Hematopoietic multipotent progenitor cell (in vitro differentiated cells): ENCODE measurements around the gene RTCB. TPM values are rescaled to one million over a fixed set of nuclear protein-coding genes. Genes with fewer than 3 reads are reported as not detected.

Experiments used
- DNase-seq, 3 donors: peaks; one replicate each; pipeline ENCODE4 v3.0.0-alpha.2; 2011 to 2015; ENCODE audit warnings: low read depth in 2 of 3, low spot score in 2 of 3
- small RNA-seq: library from RNA; depleted of rRNA; stranded (forward); fragments of <200 nt; gene quantifications from one replicate; pipeline ENCODE3, GENCODE V24; 2012
- total RNA-seq: library from RNA; depleted of rRNA; stranded (reverse); fragments of >200 nt; gene quantifications from one replicate; pipeline ENCODE4 v1.2.3, GENCODE V29; 2012

Gene RTCB
- total RNA-seq, 1 donor: 77.0 TPM

DNA sequence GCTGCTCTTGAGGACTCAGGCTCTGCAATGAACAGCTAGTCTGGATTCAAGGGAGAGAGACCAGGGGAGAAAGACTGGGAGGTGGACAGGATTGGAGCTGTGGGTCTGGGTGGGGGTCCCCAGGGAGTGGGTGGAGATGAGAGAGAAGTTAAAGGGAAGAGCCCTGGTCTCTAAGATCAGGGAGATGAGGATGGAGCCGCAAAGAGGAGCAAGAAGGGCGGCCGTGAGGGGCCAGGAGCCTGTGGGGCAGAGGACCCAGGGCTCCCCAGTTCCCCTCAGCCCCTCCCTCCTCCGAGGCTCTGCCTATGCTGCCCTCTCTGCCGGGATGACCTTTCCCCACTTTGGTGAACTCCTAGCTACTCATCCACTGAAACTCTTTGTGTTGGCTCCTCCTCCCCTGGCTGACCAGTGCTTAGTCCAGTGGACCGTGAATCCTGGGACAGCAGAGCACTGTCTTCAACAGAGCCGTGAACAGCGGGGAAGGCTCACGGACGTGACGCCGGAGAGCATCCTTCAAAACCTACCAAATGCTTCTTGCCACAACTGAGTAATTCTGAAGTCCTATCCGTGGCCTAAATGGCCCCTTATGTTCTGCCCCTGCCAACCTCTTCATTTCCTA is 70.8 kb downstream of the RTCB start:
- DNase-seq: no peak

GRCh38 chr22:32340411-32340810 is 71.6 kb downstream of the RTCB start:
- no peak for DNase-seq

DNA sequence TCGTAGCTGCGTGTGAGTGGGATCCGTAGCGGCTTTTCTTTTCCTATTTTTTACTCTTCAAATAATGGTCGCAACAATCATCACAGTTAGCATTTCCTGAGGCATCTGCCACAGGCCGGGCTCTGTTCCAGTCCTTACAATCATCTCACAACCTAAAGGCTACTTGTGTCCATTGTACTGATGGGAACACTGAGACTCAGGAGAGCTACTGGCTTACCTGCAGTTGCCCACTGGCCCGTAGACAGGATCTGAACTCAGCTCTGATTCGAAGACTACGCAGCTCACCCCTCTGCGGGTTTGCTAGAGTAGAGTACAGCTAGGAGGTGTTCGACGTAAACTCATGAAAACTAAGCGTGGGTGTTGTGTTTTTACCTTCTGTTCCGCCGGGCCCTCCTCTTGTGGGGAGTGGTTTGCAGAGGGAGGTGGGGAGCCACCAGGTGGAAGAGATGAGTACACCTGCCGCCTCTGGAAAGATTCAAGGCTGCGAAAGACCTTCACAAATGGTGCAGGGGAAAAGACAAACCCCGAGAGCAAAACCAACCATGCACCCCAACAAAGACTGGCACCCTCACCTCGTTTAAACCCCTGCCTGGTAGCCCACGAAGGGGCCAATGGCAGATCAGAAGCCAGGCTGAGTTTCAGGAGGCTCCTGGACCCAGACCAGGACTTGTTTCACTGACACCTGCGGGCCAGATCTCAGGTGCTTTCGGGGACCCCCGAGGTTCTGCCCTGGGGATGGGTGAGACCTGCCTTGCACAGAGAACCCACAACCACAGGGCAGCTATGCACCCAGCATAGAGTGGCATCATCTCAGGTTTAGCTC is 72.6 kb downstream of the RTCB start:
- no peak for DNase-seq

DNA sequence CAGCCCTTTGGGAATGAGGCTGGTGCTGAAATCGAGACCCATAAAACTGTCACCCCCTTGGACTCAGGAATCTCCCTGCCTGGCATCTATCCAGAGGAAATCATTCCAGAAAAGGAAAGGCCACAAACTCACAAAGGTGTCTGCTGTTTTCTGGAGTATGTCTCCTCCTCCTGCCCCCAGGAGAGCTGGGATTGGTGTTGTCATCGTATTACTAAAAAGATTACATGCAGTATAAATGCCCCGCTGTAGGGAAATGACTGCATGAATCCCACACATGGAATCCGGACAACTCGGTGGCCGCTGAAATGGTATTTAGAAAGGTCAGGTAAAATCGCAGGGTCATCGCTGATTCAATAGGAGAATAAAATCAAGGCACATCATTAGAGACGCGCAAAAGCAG is 73.3 kb downstream of the RTCB start:
- no peak for DNase-seq

Small RNA genes within 50 kb of the gene (small RNA-seq; reads per million reads assigned to genes)
- gene AL021937.2 (not detected), gene IGLVIVOR22-2 (not detected), gene RF02171 (not detected), gene RF02172 (not detected)

Other genes starting within 250 kb of the RTCB start
- gene RFPL2, start 207.2 kb downstream of the RTCB start, total RNA-seq: not detected
- not detected for gene SLC5A4, start 156.9 kb downstream of the RTCB start, total RNA-seq
- not detected for gene RFPL3, start 54.4 kb downstream of the RTCB start, total RNA-seq
- not detected for gene BPIFC, start 52.2 kb upstream of the RTCB start, total RNA-seq
- 111 TPM for gene FBXO7, start 62.6 kb upstream of the RTCB start, total RNA-seq